ENCODE data around the gene C16orf96. TPM values are rescaled to one million over a fixed set of nuclear protein-coding genes. Genes with fewer than 3 reads are reported as not detected.

The C16orf96 gene
- polyA plus RNA-seq, 2 of the 4 experiments (the other 2 are of a cell fraction), result 0.01 to 0.03 TPM

DNA sequence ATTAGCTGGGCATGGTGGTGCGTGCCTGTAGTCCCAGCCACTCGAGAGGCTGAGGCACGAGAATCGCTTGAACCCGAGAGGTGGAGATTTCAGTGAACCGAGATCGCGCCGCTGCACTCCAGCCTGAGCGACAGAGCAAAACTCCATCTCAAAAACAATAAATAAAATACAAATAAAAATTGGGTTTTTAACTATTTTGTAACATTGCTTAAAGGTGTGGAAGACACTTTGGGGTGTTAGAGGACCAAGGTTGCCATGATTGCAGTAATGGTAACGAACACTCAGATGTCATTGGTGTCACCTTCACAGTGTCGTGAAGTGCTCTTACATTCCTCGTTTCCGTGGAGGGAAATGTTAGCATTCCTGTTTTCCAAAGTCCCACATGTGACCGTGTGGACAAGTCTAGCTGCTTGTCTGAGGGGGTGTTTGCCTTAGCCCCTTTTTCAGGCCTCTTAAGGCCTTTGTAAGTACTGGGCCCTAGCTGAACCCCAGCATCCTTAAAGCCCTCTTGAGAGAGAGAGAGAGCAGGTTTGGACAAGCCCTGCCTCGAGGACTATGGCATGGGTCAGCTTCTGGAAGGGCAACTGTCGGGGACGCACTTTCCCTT lies 8.6 kb downstream of the C16orf96 start:
- ATAC-seq (no peak), DNase-seq (ENCODE audit: low read depth in 1 of 2, low spot score in 1 of 2) (no peak), FAIRE-seq (no peak)
- Histone ChIP-seq H3K4me2 (no peak overlapping the region), H3K4me1 (no peaks in the 10 kb centered on the region), H3K9me3 (no peaks in the 10 kb centered on the region), H3K27ac (no peak overlapping the region), H3K4me3 (no peak overlapping the region)
- ChIA-PET CTCF (interaction anchor here (0.6 to 1.7 kb wide), 7 partner anchors 8 to 56 kb away, joined by 3 to 6 read pairs (median 3); partner anchors contain the start of gene C16orf96), POLR2A (no interaction called here)
- WGBS (ENCODE audit: missing lambda C conversion rate), result 85% methylated on average over 18 of the region's 18 CpGs
- TF ChIP-seq JUN (IDR thresholded peaks at IDR 0.05), result no peak
- TF ChIP-seq, protein P1, sequence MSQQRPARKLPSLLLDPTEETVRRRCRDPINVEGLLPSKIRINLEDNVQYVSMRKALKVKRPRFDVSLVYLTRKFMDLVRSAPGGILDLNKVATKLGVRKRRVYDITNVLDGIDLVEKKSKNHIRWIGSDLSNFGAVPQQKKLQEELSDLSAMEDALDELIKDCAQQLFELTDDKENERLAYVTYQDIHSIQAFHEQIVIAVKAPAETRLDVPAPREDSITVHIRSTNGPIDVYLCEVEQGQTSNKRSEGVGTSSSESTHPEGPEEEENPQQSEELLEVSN (IDR thresholded peaks at IDR 0.05; ENCODE audit: borderline replicate concordance, low read depth), result no peak
- no peak for TF ChIP-seq CEBPB (IDR thresholded peaks at IDR 0.05)
- no peak for TF ChIP-seq MAZ (IDR thresholded peaks at IDR 0.05; ENCODE audit: borderline replicate concordance, low read depth, low read length)
- TF ChIP-seq ZC3H11A (IDR thresholded peaks at IDR 0.05), result no peak
- no peak for TF ChIP-seq JUNB (IDR thresholded peaks at IDR 0.05)
- TF ChIP-seq, protein P2, sequence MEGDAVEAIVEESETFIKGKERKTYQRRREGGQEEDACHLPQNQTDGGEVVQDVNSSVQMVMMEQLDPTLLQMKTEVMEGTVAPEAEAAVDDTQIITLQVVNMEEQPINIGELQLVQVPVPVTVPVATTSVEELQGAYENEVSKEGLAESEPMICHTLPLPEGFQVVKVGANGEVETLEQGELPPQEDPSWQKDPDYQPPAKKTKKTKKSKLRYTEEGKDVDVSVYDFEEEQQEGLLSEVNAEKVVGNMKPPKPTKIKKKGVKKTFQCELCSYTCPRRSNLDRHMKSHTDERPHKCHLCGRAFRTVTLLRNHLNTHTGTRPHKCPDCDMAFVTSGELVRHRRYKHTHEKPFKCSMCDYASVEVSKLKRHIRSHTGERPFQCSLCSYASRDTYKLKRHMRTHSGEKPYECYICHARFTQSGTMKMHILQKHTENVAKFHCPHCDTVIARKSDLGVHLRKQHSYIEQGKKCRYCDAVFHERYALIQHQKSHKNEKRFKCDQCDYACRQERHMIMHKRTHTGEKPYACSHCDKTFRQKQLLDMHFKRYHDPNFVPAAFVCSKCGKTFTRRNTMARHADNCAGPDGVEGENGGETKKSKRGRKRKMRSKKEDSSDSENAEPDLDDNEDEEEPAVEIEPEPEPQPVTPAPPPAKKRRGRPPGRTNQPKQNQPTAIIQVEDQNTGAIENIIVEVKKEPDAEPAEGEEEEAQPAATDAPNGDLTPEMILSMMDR (IDR thresholded peaks at IDR 0.05), result no peak
- TF ChIP-seq, protein P3, sequence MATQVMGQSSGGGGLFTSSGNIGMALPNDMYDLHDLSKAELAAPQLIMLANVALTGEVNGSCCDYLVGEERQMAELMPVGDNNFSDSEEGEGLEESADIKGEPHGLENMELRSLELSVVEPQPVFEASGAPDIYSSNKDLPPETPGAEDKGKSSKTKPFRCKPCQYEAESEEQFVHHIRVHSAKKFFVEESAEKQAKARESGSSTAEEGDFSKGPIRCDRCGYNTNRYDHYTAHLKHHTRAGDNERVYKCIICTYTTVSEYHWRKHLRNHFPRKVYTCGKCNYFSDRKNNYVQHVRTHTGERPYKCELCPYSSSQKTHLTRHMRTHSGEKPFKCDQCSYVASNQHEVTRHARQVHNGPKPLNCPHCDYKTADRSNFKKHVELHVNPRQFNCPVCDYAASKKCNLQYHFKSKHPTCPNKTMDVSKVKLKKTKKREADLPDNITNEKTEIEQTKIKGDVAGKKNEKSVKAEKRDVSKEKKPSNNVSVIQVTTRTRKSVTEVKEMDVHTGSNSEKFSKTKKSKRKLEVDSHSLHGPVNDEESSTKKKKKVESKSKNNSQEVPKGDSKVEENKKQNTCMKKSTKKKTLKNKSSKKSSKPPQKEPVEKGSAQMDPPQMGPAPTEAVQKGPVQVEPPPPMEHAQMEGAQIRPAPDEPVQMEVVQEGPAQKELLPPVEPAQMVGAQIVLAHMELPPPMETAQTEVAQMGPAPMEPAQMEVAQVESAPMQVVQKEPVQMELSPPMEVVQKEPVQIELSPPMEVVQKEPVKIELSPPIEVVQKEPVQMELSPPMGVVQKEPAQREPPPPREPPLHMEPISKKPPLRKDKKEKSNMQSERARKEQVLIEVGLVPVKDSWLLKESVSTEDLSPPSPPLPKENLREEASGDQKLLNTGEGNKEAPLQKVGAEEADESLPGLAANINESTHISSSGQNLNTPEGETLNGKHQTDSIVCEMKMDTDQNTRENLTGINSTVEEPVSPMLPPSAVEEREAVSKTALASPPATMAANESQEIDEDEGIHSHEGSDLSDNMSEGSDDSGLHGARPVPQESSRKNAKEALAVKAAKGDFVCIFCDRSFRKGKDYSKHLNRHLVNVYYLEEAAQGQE (IDR thresholded peaks at IDR 0.05), result no peak
- TF ChIP-seq NFE2L2 (conservative IDR thresholded peaks at IDR 0.05; ENCODE audit: low read length), result no peak

DNA sequence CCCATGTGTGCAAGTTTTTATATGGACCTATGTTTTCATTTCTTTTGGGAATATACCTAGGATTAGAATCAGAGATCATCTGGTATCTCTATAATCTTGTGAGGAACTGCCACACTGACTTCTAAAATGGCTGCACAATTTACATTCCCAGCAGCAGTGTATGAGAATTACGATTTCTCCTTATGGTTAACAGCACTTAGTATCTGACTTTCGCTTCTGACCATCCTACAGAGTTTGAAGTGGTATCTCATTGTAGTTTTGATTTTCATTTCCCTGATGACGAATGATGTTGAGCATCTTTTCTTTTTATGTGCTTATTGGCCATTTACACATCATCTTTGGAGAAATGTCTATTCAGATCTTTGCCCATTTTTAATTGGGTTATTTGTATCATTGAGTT lies 10.0 kb downstream of the C16orf96 start:
- no peak for ATAC-seq
- Histone ChIP-seq H3K27ac (no peak overlapping the region), H3K4me1 (no peaks in the 10 kb centered on the region), H3K4me2 (no peak overlapping the region), H3K4me3 (no peak overlapping the region), H3K9me3 (no peaks in the 10 kb centered on the region)
- no peak for DNase-seq (ENCODE audit: low read depth in 1 of 2, low spot score in 1 of 2)
- CTCF ChIA-PET, result interaction anchor here (1.0 to 1.7 kb wide), 3 partner anchors 10 to 19 kb away, joined by 3 to 4 read pairs (median 3); partner anchors contain the start of gene C16orf96
- POLR2A ChIA-PET, result no interaction called here
- 67% methylated on average over 3 of the region's 3 CpGs for WGBS (ENCODE audit: missing lambda C conversion rate)
- FAIRE-seq, result no peak
- TF ChIP-seq RNF2 (IDR thresholded peaks at IDR 0.05; ENCODE audit: borderline replicate concordance, low read depth) (no peak), ZSCAN20 (CRISPR knock-in tag; IDR thresholded peaks at IDR 0.05) (no peak), TP53 (CRISPR knock-in tag; IDR thresholded peaks at IDR 0.05) (no peak), EP300 (IDR thresholded peaks at IDR 0.05) (no peak), MYC (IDR thresholded peaks at IDR 0.05; ENCODE audit: borderline replicate concordance, low read length) (no peak), NFE2L2 (conservative IDR thresholded peaks at IDR 0.05; ENCODE audit: low read length) (no peak), SREBF2 (IDR thresholded peaks at IDR 0.05) (no peak), HOXA7 (CRISPR knock-in tag; IDR thresholded peaks at IDR 0.05) (no peak), CHD2 (IDR thresholded peaks at IDR 0.05; ENCODE audit: low read length, partially characterized antibody) (no peak), HEYL (CRISPR knock-in tag; IDR thresholded peaks at IDR 0.05) (no peak), CEBPB (IDR thresholded peaks at IDR 0.05) (no peak)
- TF ChIP-seq, protein P4, sequence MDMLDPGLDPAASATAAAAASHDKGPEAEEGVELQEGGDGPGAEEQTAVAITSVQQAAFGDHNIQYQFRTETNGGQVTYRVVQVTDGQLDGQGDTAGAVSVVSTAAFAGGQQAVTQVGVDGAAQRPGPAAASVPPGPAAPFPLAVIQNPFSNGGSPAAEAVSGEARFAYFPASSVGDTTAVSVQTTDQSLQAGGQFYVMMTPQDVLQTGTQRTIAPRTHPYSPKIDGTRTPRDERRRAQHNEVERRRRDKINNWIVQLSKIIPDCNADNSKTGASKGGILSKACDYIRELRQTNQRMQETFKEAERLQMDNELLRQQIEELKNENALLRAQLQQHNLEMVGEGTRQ (IDR thresholded peaks at IDR 0.05), result no peak
- TF ChIP-seq, protein P2 (IDR thresholded peaks at IDR 0.05), result no peak
- TF ChIP-seq, protein P1 (IDR thresholded peaks at IDR 0.05; ENCODE audit: borderline replicate concordance, low read depth), result no peak
- TF ChIP-seq, protein P5, sequence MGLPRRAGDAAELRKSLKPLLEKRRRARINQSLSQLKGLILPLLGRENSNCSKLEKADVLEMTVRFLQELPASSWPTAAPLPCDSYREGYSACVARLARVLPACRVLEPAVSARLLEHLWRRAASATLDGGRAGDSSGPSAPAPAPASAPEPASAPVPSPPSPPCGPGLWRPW (IDR thresholded peaks at IDR 0.05), result no peak
- TF ChIP-seq, protein P6, sequence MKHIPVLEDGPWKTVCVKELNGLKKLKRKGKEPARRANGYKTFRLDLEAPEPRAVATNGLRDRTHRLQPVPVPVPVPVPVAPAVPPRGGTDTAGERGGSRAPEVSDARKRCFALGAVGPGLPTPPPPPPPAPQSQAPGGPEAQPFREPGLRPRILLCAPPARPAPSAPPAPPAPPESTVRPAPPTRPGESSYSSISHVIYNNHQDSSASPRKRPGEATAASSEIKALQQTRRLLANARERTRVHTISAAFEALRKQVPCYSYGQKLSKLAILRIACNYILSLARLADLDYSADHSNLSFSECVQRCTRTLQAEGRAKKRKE (CRISPR knock-in tag; IDR thresholded peaks at IDR 0.05; ENCODE audit: low read depth), result no peak

All from A549 (cell line).